ENCODE data around the gene AGBL5. TPM values are rescaled to one million over a fixed set of nuclear protein-coding genes. Genes with fewer than 3 reads are reported as not detected.

AGBL5 gene
- total and polyA plus RNA-seq, 2 of the 13 experiments (the other 11 are each of a cell fraction or from before 2014, with no cell fraction given): 55.9 to 73.3 TPM

DNA sequence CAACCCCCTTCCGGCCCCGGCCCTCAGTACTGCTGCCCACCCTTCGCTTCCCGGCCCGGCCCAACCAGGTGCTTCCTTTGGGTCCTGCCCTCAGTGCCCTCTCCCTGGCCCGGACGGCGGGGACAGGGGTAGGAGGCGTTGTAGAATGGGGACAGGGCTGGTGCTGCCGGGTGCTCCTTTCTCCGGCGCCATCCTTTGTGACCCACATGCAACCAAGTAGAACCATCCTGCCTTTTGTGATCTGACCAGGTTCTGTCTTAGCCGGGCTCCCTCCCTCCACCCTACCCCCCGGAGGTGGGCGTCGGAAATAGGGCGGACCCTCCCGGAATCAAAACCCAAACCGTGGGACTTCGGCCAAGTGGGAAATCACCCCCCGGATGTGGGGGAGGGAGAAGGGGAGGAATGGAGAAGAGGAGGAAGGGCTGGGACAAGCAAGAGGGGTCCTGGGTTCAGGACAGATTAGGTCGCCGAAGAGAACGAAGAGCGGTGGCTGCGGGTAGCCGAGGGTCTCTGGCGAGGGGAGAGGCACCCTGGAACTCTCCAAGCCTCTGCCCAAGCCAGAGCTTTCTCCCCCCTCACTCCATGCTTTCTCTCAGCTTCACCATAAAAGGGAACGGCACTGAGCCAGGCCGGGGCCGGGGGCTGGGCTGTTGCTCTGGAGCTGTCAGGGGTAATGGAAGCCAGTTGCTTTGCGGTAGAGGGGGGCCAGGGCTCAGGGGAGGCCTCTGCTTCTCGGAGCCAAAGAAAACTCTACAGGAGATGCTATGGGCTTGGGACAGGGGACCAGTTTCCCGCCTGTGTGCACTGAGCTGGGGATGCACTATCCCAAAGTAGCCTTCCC is 20.7 kb downstream of the AGBL5 start (continued):
- TF ChIP-seq, protein P1, sequence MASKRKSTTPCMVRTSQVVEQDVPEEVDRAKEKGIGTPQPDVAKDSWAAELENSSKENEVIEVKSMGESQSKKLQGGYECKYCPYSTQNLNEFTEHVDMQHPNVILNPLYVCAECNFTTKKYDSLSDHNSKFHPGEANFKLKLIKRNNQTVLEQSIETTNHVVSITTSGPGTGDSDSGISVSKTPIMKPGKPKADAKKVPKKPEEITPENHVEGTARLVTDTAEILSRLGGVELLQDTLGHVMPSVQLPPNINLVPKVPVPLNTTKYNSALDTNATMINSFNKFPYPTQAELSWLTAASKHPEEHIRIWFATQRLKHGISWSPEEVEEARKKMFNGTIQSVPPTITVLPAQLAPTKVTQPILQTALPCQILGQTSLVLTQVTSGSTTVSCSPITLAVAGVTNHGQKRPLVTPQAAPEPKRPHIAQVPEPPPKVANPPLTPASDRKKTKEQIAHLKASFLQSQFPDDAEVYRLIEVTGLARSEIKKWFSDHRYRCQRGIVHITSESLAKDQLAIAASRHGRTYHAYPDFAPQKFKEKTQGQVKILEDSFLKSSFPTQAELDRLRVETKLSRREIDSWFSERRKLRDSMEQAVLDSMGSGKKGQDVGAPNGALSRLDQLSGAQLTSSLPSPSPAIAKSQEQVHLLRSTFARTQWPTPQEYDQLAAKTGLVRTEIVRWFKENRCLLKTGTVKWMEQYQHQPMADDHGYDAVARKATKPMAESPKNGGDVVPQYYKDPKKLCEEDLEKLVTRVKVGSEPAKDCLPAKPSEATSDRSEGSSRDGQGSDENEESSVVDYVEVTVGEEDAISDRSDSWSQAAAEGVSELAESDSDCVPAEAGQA (IDR thresholded peaks at IDR 0.05; ENCODE audit: low read depth): no peak
- TF ChIP-seq, protein P1 (CRISPR knock-in tag; IDR thresholded peaks at IDR 0.05; ENCODE audit: borderline replicate concordance): no peak
- TF ChIP-seq ZFP1 (CRISPR knock-in tag; IDR thresholded peaks at IDR 0.05): no peak
- TF ChIP-seq ZNF329 (CRISPR knock-in tag; IDR thresholded peaks at IDR 0.05; ENCODE audit: low read depth): peak; percentile 34; the same call in 1 of the 2 replicates
- no peak for TF ChIP-seq ZNF598 (CRISPR knock-in tag; IDR thresholded peaks at IDR 0.05; ENCODE audit: borderline replicate concordance)
- no peak for TF ChIP-seq ZNF567 (CRISPR knock-in tag; IDR thresholded peaks at IDR 0.05; ENCODE audit: borderline replicate concordance)
- TF ChIP-seq CHCHD3 (CRISPR knock-in tag; IDR thresholded peaks at IDR 0.05): no peak
- TF ChIP-seq ZNF34 (CRISPR knock-in tag; IDR thresholded peaks at IDR 0.05; ENCODE audit: borderline replicate concordance): no peak
- no peak for TF ChIP-seq ZNF326 (CRISPR knock-in tag; IDR thresholded peaks at IDR 0.05; ENCODE audit: borderline replicate concordance)
- peak; percentile 93 for TF ChIP-seq MTF2 (CRISPR knock-in tag; IDR thresholded peaks at IDR 0.05; ENCODE audit: borderline replicate concordance)
- TF ChIP-seq ZNF619 (CRISPR knock-in tag; IDR thresholded peaks at IDR 0.05): peak; percentile 25; the same call in 1 of the 2 replicates
- no peak for TF ChIP-seq ZNF589 (CRISPR knock-in tag; conservative IDR thresholded peaks at IDR 0.05)
- TF ChIP-seq ZSCAN30 (CRISPR knock-in tag; IDR thresholded peaks at IDR 0.05): no peak
- TF ChIP-seq ZNF737 (CRISPR knock-in tag; IDR thresholded peaks at IDR 0.05; ENCODE audit: borderline replicate concordance): 0 out of 2 replicates have a peak, but pooled peaks have one; percentile 75
- no peak for TF ChIP-seq CAMTA2 (CRISPR knock-in tag; IDR thresholded peaks at IDR 0.05; ENCODE audit: borderline replicate concordance)
- no peak for TF ChIP-seq MTF1 (CRISPR knock-in tag; IDR thresholded peaks at IDR 0.05)
- no peak for TF ChIP-seq SMAD9 (CRISPR knock-in tag; IDR thresholded peaks at IDR 0.05)
- no peak for TF ChIP-seq ZNF660 (CRISPR knock-in tag; IDR thresholded peaks at IDR 0.05; ENCODE audit: borderline replicate concordance, low read depth)
- no peak for TF ChIP-seq MIXL1 (CRISPR knock-in tag; IDR thresholded peaks at IDR 0.05)
- TF ChIP-seq PCBP2 (optimal IDR thresholded peaks at IDR 0.05; ENCODE audit: low read depth, low read length, poor library complexity, severe bottlenecking): no peak
- TF ChIP-seq ERF (CRISPR knock-in tag; IDR thresholded peaks at IDR 0.05): no peak
- no peak for TF ChIP-seq DNMT1 (CRISPR knock-in tag; IDR thresholded peaks at IDR 0.05)

Data from HepG2 (cell line).